Psoas muscle (tissue), 8 donors: ENCODE measurements around the gene ACTBL2. TPM values are rescaled to one million over a fixed set of nuclear protein-coding genes. Genes with fewer than 3 reads are reported as not detected.

Source experiments
- ATAC-seq, 4 donors: fragments of 200-7000 bp; cut with Tn5 transposase; one replicate each; pipeline ENCODE4 v1.9.1; 2020; ENCODE audit warnings: moderate library complexity in 3 of 4, mild to moderate bottlenecking in 2 of 4
- DNase-seq, 2 donors: peaks; one replicate each; pipeline ENCODE4 v3.0.0-alpha.2; 2020
- H3K27ac ChIP-seq: fragments of 200-600 bp; one replicate; pipeline ENCODE4 v1.8.0; 2022
- H3K27me3 ChIP-seq, 3 donors: fragments of 200-600 bp in 1 of 3; one replicate each; pipeline versions ENCODE4 v1.6.1 to v1.8.0; 2013 to 2022; ENCODE audit warnings: low read length in 2 of 3, mild to moderate bottlenecking in 2 of 3, moderate library complexity in 1 of 3; ENCODE audit not compliant: insufficient read depth in 3 of 3
- H3K36me3 ChIP-seq, 2 donors: fragments of 200-600 bp in 1 of 2; one replicate each; pipeline versions ENCODE4 v1.6.1 to v1.8.0; 2013 to 2022; ENCODE audit warnings: low read depth in 1 of 2, mild to moderate bottlenecking in 1 of 2, moderate library complexity in 1 of 2; ENCODE audit not compliant: insufficient read depth in 1 of 2
- H3K4me1 ChIP-seq: fragments of 200-600 bp; one replicate; pipeline ENCODE4 v1.8.0; 2022
- H3K4me3 ChIP-seq: fragments of 200-600 bp; one replicate; pipeline ENCODE4 v1.8.0; 2022; ENCODE audit warnings: mild to moderate bottlenecking
- H3K9me3 ChIP-seq: fragments of 200-600 bp; one replicate; pipeline ENCODE4 v1.8.0; 2022
- WGBS, 3 donors: extraction: QIAGEN DNeasy Blood & Tissue Kit; methylation state at CpG; one replicate each; pipeline versions ENCODE4 v1.1.6 to v1.1.7; 2013; 5-methylcytosine and 5-hydroxymethylcytosine counted together
- intact Hi-C, 2 donors: fragments of 100-400 bp; cut with DNase I; formaldehyde crosslinking; loops; one replicate each; pipeline versions ENCODE4 v1.11.0 to v1.14.2; 2022
- polyA plus RNA-seq, 3 donors: library from polyadenylated mRNA; stranded (reverse); fragments of 200-250 nt; gene quantifications; one replicate each; pipeline ENCODE4 v1.2.3, GENCODE V29; 2013
- total RNA-seq, 4 donors: library from RNA; stranded (reverse); fragmentation: NEBNext Ultra II Directional in 2 of 4; extraction: Animal tissue kit (Norgen Biotek cat#: 25700) in 2 of 4; gene quantifications; one replicate each; pipeline versions ENCODE4 v1.2.1 to v1.2.4, GENCODE V29; 2021 to 2023
- TF ChIP-seq, protein P1 (sequence below): fragments of 200-600 bp; IDR thresholded peaks from one replicate; pipeline ENCODE4 v1.8.0; 2022; ENCODE audit warnings: antibody characterized with exemption
- donor health status: healthy with polysubstance abuse.
- donor health status: DM: no; HTN: no; CAD: no; lungs with moderate emphysema.
- donor health status: Bipolar disorder and iron deficiency.
- donor health status: healthy.
- donor health status: DM: yes; HTN: yes; CAD: no.
- donor health status: DM: no; HTN: no; CAD: no.
- donor health status: DM: no; HTN: no; CAD: no.
- donor health status: DM: yes; HTN: yes; CAD: no.

ACTBL2 gene
- total and polyA plus RNA-seq, 7 donors, result not detected

DNA sequence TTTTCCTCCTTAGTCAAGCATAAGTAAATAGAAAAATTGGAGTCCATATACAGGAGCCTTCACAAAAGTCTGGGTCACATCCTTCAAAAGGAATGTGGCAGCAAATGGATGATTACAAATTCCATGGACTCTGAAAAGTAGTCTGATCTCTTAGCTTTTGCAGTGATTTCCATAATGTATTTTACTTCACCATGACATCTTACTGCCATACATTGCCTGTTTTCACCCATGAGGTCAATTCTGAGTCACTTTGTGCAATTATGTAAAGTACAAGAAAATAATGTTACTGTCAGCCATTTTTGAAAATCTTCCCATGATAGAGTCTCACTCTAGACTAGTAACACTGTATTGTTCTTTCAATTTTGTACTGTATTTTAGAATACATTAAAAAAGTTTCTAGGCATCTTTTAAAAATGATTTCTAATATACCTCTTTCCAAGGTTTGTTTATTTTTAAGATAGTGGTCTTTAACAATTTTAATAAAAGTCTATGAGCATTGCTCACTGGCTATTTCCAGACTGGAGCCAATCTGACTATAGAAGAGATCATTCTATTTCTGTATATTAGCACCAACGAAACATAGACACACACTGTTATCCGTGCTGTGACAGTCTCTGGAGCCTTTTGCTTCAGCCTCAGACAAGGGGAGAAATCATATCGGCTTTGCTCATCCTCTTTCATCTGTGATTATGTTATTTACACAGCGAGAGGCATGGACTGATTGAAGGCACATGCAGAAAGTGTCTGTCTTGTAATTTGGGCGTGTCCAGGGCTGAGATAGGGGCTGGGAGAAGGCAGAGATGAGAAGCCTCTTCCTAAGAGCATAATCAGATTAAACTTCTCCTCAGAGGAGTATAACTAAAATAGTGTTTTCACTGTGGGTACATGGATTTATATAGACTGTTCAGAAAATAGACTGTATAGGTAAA lies 22.9 kb upstream of the ACTBL2 start:
- WGBS, 3 donors, result 83 to 87% (median 85%) methylated on average over 5 of the region's 5 CpGs
- Histone ChIP-seq H3K27me3 (no peaks in the 10 kb centered on the region), H3K4me1 (peaks cover 13% of the 10 kb centered on the region), H3K4me3 (no peak overlapping the region), H3K36me3 (no peaks in the 10 kb centered on the region), H3K9me3 (no peaks in the 10 kb centered on the region), H3K27ac (no peak overlapping the region)
- TF ChIP-seq, protein P1, sequence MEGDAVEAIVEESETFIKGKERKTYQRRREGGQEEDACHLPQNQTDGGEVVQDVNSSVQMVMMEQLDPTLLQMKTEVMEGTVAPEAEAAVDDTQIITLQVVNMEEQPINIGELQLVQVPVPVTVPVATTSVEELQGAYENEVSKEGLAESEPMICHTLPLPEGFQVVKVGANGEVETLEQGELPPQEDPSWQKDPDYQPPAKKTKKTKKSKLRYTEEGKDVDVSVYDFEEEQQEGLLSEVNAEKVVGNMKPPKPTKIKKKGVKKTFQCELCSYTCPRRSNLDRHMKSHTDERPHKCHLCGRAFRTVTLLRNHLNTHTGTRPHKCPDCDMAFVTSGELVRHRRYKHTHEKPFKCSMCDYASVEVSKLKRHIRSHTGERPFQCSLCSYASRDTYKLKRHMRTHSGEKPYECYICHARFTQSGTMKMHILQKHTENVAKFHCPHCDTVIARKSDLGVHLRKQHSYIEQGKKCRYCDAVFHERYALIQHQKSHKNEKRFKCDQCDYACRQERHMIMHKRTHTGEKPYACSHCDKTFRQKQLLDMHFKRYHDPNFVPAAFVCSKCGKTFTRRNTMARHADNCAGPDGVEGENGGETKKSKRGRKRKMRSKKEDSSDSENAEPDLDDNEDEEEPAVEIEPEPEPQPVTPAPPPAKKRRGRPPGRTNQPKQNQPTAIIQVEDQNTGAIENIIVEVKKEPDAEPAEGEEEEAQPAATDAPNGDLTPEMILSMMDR, result no peak
- ATAC-seq, result no peak
- DNase-seq, result no peak
- intact Hi-C loops, result no loop called here

DNA sequence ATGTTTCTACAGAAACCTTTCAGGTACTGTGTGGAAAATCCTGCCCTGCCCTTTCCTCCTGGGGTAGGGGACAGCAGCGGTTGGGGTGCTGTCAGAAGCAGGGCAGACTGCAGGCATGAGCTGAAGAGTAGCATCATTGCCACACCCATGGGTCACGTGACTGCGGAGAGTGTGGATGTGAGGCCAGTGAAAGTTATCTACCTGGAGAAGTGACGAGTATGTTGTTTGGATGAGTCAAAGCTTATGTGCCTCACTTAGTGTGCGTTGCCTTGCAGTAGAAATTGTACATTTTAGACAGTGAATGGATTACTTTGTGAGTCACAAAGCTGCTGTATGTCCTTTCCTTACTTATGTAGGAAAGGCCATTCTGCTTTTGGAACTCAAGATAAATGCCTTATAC lies 21.7 kb upstream of the ACTBL2 start:
- DNase-seq, result no peak
- H3K4me3 ChIP-seq, result no peak overlapping the region
- H3K4me1 ChIP-seq, result peaks cover 13% of the 10 kb centered on the region
- no peak overlapping the region for H3K27ac ChIP-seq
- WGBS, 3 donors, result 95 to 97% (median 96%) methylated on average over 5 of the region's 5 CpGs
- H3K27me3 ChIP-seq, result no peaks in the 10 kb centered on the region
- H3K9me3 ChIP-seq, result no peaks in the 10 kb centered on the region
- TF ChIP-seq, protein P1, result no peak
- no peaks in the 10 kb centered on the region for H3K36me3 ChIP-seq
- intact Hi-C loops, result loop anchor here (5.0 kb wide), 4 partner anchors 273 to 958 kb away; partner anchors contain the start of gene PLK2 (in 1 of the 2)
- ATAC-seq, result no peak

DNA sequence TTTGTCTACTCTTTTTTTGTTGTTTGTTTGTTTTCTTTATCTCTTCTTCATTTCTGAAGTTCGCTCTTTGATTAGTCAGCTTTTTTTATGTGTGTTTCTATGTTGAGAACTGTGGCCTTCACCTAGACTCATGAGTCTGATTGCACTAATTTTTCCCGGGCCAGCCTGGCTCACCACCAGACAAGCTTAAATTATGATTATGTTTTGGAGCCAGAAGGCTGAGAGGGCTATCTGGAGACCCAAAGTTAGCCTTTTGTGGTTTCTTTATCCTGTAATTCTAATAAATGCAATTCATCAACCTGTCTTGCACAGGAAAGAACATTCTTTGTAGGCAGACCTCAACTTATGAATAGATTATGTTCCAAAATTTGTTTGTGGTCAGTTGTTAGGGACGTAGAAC lies 20.8 kb upstream of the ACTBL2 start:
- Histone ChIP-seq H3K27me3 (no peaks in the 10 kb centered on the region), H3K4me1 (peaks cover 13% of the 10 kb centered on the region), H3K4me3 (no peak overlapping the region), H3K9me3 (no peaks in the 10 kb centered on the region), H3K36me3 (no peaks in the 10 kb centered on the region), H3K27ac (no peak overlapping the region)
- no peak for ATAC-seq
- no peak for DNase-seq
- intact Hi-C loops, result loop anchor here (5.0 kb wide), 4 partner anchors 274 to 959 kb away; partner anchors contain the start of gene PLK2 (in 1 of the 2)
- whole genome bisulfite sequencing, 3 donors, result 67 to 79% (median 68%) methylated on average over 3 of the region's 3 CpGs
- TF ChIP-seq, protein P1, result no peak

DNA sequence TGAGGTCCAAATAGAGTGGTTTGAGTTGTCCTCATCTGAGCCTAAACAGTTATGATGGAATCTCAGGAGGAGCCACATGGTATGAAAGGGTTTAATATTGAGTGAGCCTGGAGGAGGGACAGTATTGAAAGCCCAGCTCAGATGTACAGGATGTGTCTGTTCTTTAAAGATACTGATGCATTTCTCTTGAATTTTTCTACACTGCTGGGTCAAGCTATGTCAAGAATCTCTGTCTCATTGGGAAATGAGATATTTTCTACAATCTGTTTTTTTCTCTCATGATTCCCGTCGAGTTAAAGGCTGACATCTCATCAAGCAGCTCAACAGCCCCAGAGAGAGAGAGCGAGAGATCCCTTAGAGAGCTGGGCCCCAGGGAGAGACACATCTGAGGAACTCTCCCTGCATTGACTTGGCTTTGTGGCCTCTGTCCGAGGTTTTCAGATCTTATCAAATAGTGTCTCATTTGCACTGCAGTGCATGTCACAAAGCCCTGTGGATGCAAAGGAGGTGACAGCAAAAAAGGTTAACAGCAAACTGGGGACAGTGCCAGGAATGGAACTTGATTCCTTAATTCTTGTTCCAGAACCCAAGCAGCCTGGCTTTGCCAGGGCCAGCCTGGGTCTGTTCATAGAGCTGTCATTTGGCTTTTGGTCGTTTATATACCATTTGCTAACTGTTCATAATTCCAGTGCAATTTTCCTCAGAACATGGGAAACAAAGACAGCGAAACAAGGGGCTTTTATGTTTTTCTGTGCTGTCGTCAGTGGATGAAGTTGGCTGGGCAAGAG lies 19.0 kb upstream of the ACTBL2 start:
- DNase-seq, result no peak
- peaks cover 13% of the 10 kb centered on the region for H3K4me1 ChIP-seq
- no peak overlapping the region for H3K4me3 ChIP-seq
- ATAC-seq, result peak in 3 of 4 donors; percentile 64 to 83 (median 73)
- no peaks in the 10 kb centered on the region for H3K9me3 ChIP-seq
- no peaks in the 10 kb centered on the region for H3K36me3 ChIP-seq
- H3K27me3 ChIP-seq, result no peaks in the 10 kb centered on the region
- intact Hi-C loops, result loop anchor here (5.0 kb wide), 4 partner anchors 276 to 961 kb away; partner anchors contain the start of gene PLK2 (in 1 of the 2)
- no peak overlapping the region for H3K27ac ChIP-seq
- 27 to 33% (median 30%) methylated on average over 7 of the region's 7 CpGs for WGBS, 3 donors
- TF ChIP-seq, protein P1, result no peak
